GM12878 (cell line): ENCODE data around the gene MCC. TPM values are rescaled to one million over a fixed set of nuclear protein-coding genes. Genes with fewer than 3 reads are reported as not detected.

Source experiments
- ATAC-seq: fragments of 200-7000 bp; cut with Tn5 transposase; 3 replicates; pipeline ENCODE4 v1.9.1; 2020; ENCODE audit warnings: mild to moderate bottlenecking, moderate library complexity
- BruUV-seq: library from RNA; stranded (reverse); fragments of 400-500 nt; replicated peaks from 2 replicates; lab custom pipeline; 2021; lab: Mats Ljungman, UMichigan
- CTCF ChIA-PET: fragments of 300-600 bp; sonication (Branson Sonifier 250); formaldehyde crosslinking; extraction: SDS; loops from one replicate; lab custom pipeline; 2021; ENCODE audit warnings: inconsistent platforms; lab: Yijun Ruan, JAX
- POLR2A ChIA-PET: fragments of 350-600 bp; formaldehyde crosslinking; extraction: SDS; loops from one replicate; lab custom pipeline; 2021; ENCODE audit warnings: inconsistent platforms; lab: Charles Lee
- RAD21 ChIA-PET: fragments of 300-600 bp; sonication (Branson Sonifier 250); formaldehyde crosslinking; loops from one replicate; lab custom pipeline; 2023; ENCODE audit warnings: antibody characterized with exemption; ENCODE audit not compliant: unreplicated experiment; lab: Charles Lee
- SMC1A ChIA-PET: fragments of 300-600 bp; sonication (Branson Sonifier 250); formaldehyde crosslinking; loops from one replicate; lab custom pipeline; 2023; ENCODE audit not compliant: unreplicated experiment, uncharacterized antibody; lab: Charles Lee
- DNase-seq: peaks from one replicate; pipeline ENCODE4 v3.0.0-alpha.2; 2011; ENCODE audit warnings: low read depth, low spot score
- FAIRE-seq: peaks from 3 replicates; lab custom pipeline; 2011; peaks lifted over from hg19 to GRCh38; lab: Jason Lieb, UNC
- H2AFZ ChIP-seq: 2 replicates; pipeline ENCODE4 v1.6.0; 2011; ENCODE audit warnings: low read depth, low read length, control low read depth; ENCODE audit not compliant: control insufficient read depth
- H3K27ac ChIP-seq: 2 replicates; pipeline ENCODE4 v1.5.1; 2011; ENCODE audit warnings: control low read depth; ENCODE audit not compliant: control insufficient read depth, insufficient read depth
- H3K27me3 ChIP-seq, 2 experiments: replicated peaks in 1 of 2; 2 replicates each; pipeline versions ENCODE4 v1.6.0 to v1.6.1; 2011; ENCODE audit warnings: low read length in 1 of 2; ENCODE audit not compliant: control insufficient read depth in 2 of 2, insufficient read depth in 2 of 2
- H3K36me3 ChIP-seq, 2 experiments: 2 replicates each; pipeline ENCODE4 v1.5.1; 2011; ENCODE audit warnings: low read length in 1 of 2; ENCODE audit not compliant: control insufficient read depth in 2 of 2, insufficient read depth in 2 of 2
- H3K4me1 ChIP-seq: 2 replicates; pipeline ENCODE4 v1.6.1; 2011; ENCODE audit warnings: mild to moderate bottlenecking, low read length, moderate library complexity, mixed read lengths; ENCODE audit not compliant: control insufficient read depth, insufficient read depth
- H3K4me2 ChIP-seq: 2 replicates; pipeline ENCODE4 v1.6.0; 2011; ENCODE audit warnings: control low read depth; ENCODE audit not compliant: control insufficient read depth, insufficient read depth
- H3K4me3 ChIP-seq: fragments of 200-600 bp; sonication (generic); 2 replicates; pipeline ENCODE4 v1.5.1; 2016
- H3K79me2 ChIP-seq: 2 replicates; pipeline ENCODE4 v1.6.0; 2011; ENCODE audit warnings: low read length; ENCODE audit not compliant: control insufficient read depth, insufficient read depth
- H3K9ac ChIP-seq: 2 replicates; pipeline ENCODE4 v1.8.0; 2011; ENCODE audit warnings: low read length, control low read depth, mixed read lengths; ENCODE audit not compliant: control insufficient read depth, insufficient read depth
- H3K9me3 ChIP-seq: replicated peaks from 3 replicates; pipeline ENCODE4 v1.5.1; 2011; ENCODE audit warnings: mild to moderate bottlenecking, low read length; ENCODE audit not compliant: control insufficient read depth, insufficient read depth
- H4K20me1 ChIP-seq: 2 replicates; pipeline ENCODE4 v1.6.0; 2011; ENCODE audit not compliant: control insufficient read depth, insufficient read depth
- ASH2L ChIP-seq: fragments of 300-600, 200-600 bp; sonication (generic); IDR thresholded peaks from 2 replicates; pipeline ENCODE4 v1.6.1; 2017; ENCODE audit warnings: low read depth, mild to moderate bottlenecking, borderline replicate concordance
- CHD1 ChIP-seq: IDR thresholded peaks from 2 replicates; pipeline ENCODE4 v1.6.1; 2012; ENCODE audit warnings: low read depth, low read length, improper control_type of control experiment
- CHD2 ChIP-seq: IDR thresholded peaks from 2 replicates; pipeline ENCODE4 v1.6.1; 2011; ENCODE audit warnings: low read depth, low read length, improper control_type of control experiment, borderline replicate concordance
- CREB1 ChIP-seq: IDR thresholded peaks from 2 replicates; pipeline ENCODE4 v1.6.1; 2012; ENCODE audit warnings: low read depth, mild to moderate bottlenecking, inconsistent platforms
- FOXK2 ChIP-seq: fragments of 450-650 bp; IDR thresholded peaks from 2 replicates; pipeline ENCODE4 v1.6.1; 2017; ENCODE audit warnings: mild to moderate bottlenecking, moderate library complexity
- MTA3 ChIP-seq: IDR thresholded peaks from 2 replicates; pipeline ENCODE4 v1.6.1; 2012; ENCODE audit warnings: low read length, inconsistent platforms, borderline replicate concordance
- POLR2A ChIP-seq: IDR thresholded peaks from 2 replicates; pipeline ENCODE4 v1.6.1; 2011; ENCODE audit warnings: low read depth, mild to moderate bottlenecking, low read length
- RELA ChIP-seq: fragments of 450-650 bp; IDR thresholded peaks from 2 replicates; pipeline ENCODE4 v1.8.0; 2014; ENCODE audit warnings: borderline replicate concordance; ENCODE audit not compliant: partially characterized antibody
- RUNX3 ChIP-seq: IDR thresholded peaks from 2 replicates; pipeline ENCODE4 v1.6.1; 2012; ENCODE audit warnings: low read length, inconsistent platforms
- SIX5 ChIP-seq: IDR thresholded peaks from 2 replicates; pipeline ENCODE4 v1.6.1; 2011; ENCODE audit warnings: mild to moderate bottlenecking, low read depth, low read length, moderate library complexity; ENCODE audit not compliant: severe bottlenecking
- TAF1 ChIP-seq: IDR thresholded peaks from 2 replicates; pipeline ENCODE4 v1.6.1; 2011; ENCODE audit warnings: mild to moderate bottlenecking, low read depth, low read length, borderline replicate concordance
- USF2 ChIP-seq: IDR thresholded peaks from 2 replicates; pipeline ENCODE4 v1.6.1; 2011; ENCODE audit warnings: low read depth, low read length, improper control_type of control experiment, borderline replicate concordance
- WGBS: methylation state at CpG from one replicate; pipeline ENCODE4 v1.1.6; 2016; ENCODE audit warnings: low lambda C conversion rate; ENCODE audit not compliant: insufficient replicate concordance, insufficient coverage; ENCODE audit errors: missing lambda C conversion rate; 5-methylcytosine and 5-hydroxymethylcytosine counted together
- in situ Hi-C: fragments of 300-500 bp; cut with MboI; formaldehyde crosslinking; loops from 9 replicates; pipeline ENCODE4 v1.14.3; 2018; ENCODE audit warnings: mixed read lengths
- intact Hi-C: fragments of 100-400 bp; cut with micrococcal nuclease; formaldehyde crosslinking; loops from one replicate; pipeline ENCODE4 v1.14.2; 2022; ENCODE audit not compliant: unreplicated experiment
- polyA plus RNA-seq, 11 experiments: library from polyadenylated mRNA; depleted of rRNA in 4 of 11; unstranded in 6 of 11; stranded (reverse) in 5 of 11; fragments of >200 nt; fragmentation: Nextera tagmentation in 4 of 11; fragmentation: Illumina TruSeq in 1 of 11; extraction: Ambion mirVana in 4 of 11; extraction: Trizol in 1 of 11; gene quantifications; 1 replicate in 1 of 11; 2 replicates in 10 of 11; pipeline versions ENCODE4 v1.2.1 to v1.2.3, GENCODE V29; 2011 to 2016; ENCODE audit warnings: inconsistent platforms in 2 of 11, missing spikeins in 2 of 11, low read depth in 1 of 11
- total RNA-seq, 4 experiments: library from RNA; depleted of rRNA in 3 of 4; stranded (reverse); fragments of >200 nt in 3 of 4; fragmentation: Illumina TruSeq in 1 of 4; extraction: Trizol in 1 of 4; gene quantifications; 2 replicates each; pipeline versions ENCODE4 v1.2.1 to v1.2.3, GENCODE V29; 2013 to 2021
- TF ChIP-seq, protein P1 (sequence below): fragments of 450-650 bp; conservative IDR thresholded peaks from 2 replicates; pipeline ENCODE4 v1.6.1; 2017; ENCODE audit warnings: mild to moderate bottlenecking, moderate library complexity

MCC gene
- total and polyA plus RNA-seq, 10 of the 15 experiments (the other 5 are each of a cell fraction or from before 2014, with no cell fraction given), result 0.03 to 0.86 (median 0.16) TPM

GRCh38 chr5:113202287-113202686 is 286.0 kb downstream of the MCC start (continued):
- TF ChIP-seq USF2, result no peak
- TF ChIP-seq, all 136 proteins: peak for 0

DNA sequence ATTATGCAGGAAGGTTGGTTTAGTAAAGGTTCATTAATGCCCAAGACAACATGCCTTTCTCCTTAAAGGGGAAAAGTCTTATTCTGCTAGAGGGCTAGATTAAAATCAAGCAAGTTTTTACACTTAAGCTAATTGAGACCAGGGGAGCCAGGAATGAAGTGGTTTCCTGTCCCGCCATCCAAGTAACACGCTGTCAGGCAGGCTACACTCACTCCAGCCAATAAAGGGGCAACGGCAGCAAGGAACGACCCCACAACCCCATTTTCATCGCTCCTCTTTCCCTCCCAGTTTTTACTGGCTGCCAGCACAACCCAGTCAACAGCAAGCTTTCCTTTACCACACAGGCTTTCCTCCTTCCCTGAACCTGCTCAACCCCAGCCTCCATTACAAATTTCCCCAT is 286.5 kb downstream of the MCC start:
- ATAC-seq, result no peak
- TF ChIP-seq CREB1 (no peak), RUNX3 (no peak), FOXK2 (no peak), MTA3 (no peak), TAF1 (no peak), POLR2A (no peak), ASH2L (no peak), SIX5 (no peak), CHD1 (no peak), CHD2 (no peak), RELA (no peak)
- TF ChIP-seq, protein P1, sequence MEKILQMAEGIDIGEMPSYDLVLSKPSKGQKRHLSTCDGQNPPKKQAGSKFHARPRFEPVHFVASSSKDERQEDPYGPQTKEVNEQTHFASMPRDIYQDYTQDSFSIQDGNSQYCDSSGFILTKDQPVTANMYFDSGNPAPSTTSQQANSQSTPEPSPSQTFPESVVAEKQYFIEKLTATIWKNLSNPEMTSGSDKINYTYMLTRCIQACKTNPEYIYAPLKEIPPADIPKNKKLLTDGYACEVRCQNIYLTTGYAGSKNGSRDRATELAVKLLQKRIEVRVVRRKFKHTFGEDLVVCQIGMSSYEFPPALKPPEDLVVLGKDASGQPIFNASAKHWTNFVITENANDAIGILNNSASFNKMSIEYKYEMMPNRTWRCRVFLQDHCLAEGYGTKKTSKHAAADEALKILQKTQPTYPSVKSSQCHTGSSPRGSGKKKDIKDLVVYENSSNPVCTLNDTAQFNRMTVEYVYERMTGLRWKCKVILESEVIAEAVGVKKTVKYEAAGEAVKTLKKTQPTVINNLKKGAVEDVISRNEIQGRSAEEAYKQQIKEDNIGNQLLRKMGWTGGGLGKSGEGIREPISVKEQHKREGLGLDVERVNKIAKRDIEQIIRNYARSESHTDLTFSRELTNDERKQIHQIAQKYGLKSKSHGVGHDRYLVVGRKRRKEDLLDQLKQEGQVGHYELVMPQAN, result no peak
- TF ChIP-seq, all 136 proteins: peak for 0
- H3K9me3 ChIP-seq, result no peaks in the 10 kb centered on the region
- no peak overlapping the region for H3K27ac ChIP-seq
- H2AFZ ChIP-seq, result no peak overlapping the region
- ChIA-PET POLR2A (no interaction called here), SMC1A (no interaction called here), RAD21 (no interaction called here), CTCF (interaction anchor here (0.7 to 0.9 kb wide), 2 partner anchors 206 to 314 kb away, joined by 3 to 4 read pairs; no protein-coding TSS in a partner anchor)
- H3K36me3 ChIP-seq, result no peaks in the 10 kb centered on the region
- FAIRE-seq (no peak), DNase-seq (no peak)
- no peak overlapping the region for H3K4me3 ChIP-seq
- H3K27me3 ChIP-seq, result peaks cover 0 to 1% of the 10 kb centered on the region in 2 experiments; a peak in 1 of 4 replicates
- no peak overlapping the region for H3K9ac ChIP-seq
- no peaks in the 10 kb centered on the region for H4K20me1 ChIP-seq
- intact Hi-C loops, result no loop called here
- WGBS, result 56% methylated on average over 5 of the region's 5 CpGs
- no TSS peak for BruUV-seq
- no peak overlapping the region for H3K4me2 ChIP-seq
- H3K4me1 ChIP-seq, result no peaks in the 10 kb centered on the region
- in situ Hi-C loops, result no loop called here
- no peaks in the 10 kb centered on the region for H3K79me2 ChIP-seq
